ENCODE results near the gene RPS6KC1.

DNA sequence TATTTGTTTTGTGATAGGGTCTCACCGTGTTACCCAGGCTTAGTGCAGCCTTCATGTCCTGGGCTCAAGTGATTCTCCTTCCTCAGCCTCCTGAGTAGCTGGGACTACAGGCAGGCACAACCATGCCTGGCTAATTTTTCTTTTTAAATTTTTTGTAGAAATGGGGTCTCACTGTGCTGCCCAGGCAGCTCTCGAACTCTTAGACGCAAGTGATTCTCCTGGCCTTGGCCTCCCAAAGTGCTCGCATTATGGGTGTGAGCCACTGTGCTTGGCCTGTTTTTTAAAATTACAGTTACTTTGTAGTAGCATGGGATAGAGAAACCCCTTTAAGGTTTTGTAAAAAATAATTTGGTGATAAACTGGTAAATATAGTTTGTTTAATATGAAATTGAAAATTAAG, 69.9 kb downstream of the RPS6KC1 start:
- TF ChIP-seq, protein P1, sequence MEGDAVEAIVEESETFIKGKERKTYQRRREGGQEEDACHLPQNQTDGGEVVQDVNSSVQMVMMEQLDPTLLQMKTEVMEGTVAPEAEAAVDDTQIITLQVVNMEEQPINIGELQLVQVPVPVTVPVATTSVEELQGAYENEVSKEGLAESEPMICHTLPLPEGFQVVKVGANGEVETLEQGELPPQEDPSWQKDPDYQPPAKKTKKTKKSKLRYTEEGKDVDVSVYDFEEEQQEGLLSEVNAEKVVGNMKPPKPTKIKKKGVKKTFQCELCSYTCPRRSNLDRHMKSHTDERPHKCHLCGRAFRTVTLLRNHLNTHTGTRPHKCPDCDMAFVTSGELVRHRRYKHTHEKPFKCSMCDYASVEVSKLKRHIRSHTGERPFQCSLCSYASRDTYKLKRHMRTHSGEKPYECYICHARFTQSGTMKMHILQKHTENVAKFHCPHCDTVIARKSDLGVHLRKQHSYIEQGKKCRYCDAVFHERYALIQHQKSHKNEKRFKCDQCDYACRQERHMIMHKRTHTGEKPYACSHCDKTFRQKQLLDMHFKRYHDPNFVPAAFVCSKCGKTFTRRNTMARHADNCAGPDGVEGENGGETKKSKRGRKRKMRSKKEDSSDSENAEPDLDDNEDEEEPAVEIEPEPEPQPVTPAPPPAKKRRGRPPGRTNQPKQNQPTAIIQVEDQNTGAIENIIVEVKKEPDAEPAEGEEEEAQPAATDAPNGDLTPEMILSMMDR (IDR thresholded peaks at IDR 0.05; ENCODE audit: low read length), result no peak
- no peak for TF ChIP-seq EZH2 (IDR thresholded peaks at IDR 0.05; ENCODE audit: borderline replicate concordance, low read length)

All from OCI-LY1 (cell line).